H1 (cell line): ENCODE measurements around the gene EBF3. TPM values are rescaled to one million over a fixed set of nuclear protein-coding genes. Genes with fewer than 3 reads are reported as not detected.

Experiments
- ATF2 ChIP-seq: IDR thresholded peaks from 2 replicates; pipeline ENCODE4 v1.6.1; 2012; ENCODE audit warnings: low read length, inconsistent platforms
- CTBP2 ChIP-seq: IDR thresholded peaks from 2 replicates; pipeline ENCODE4 v1.7.0; 2011; ENCODE audit warnings: borderline replicate concordance, mild to moderate bottlenecking, moderate library complexity, mixed read lengths, low read length; ENCODE audit not compliant: insufficient read depth, insufficient read length
- polyA plus RNA-seq, 7 experiments: library from polyadenylated mRNA; depleted of rRNA in 3 of 7; stranded (reverse) in 5 of 7; unstranded in 2 of 7; fragments of >200 nt in 5 of 7; fragments of 200-250 nt in 2 of 7; gene quantifications; 1 replicate in 5 of 7; 2 replicates in 1 of 7; 4 replicates in 1 of 7; pipeline versions ENCODE4 v1.2.1 to v1.2.3, GENCODE V29; 2011 to 2013; ENCODE audit warnings: missing spikeins in 2 of 7, mixed read lengths in 2 of 7
- total RNA-seq: library from RNA; stranded (reverse); fragmentation: NEBNext Ultra II Directional; extraction: Animal tissue kit (Norgen Biotek cat#: 25700); gene quantifications from 2 replicates; pipeline ENCODE4 v1.2.1, GENCODE V29; 2021

The EBF3 gene
- total and polyA plus RNA-seq, 2 of the 8 experiments (the other 6 are each of a cell fraction or from before 2014, with no cell fraction given): 0.08 to 0.26 TPM

GRCh38 chr10:129811208-129811607 is 152.9 kb downstream of the EBF3 start (continued):
- TF ChIP-seq ATF2: no peak
- no peak for TF ChIP-seq CTBP2
